Karpas-422 (cell line): ENCODE measurements around the gene EPHB1. TPM values are rescaled to one million over a fixed set of nuclear protein-coding genes. Genes with fewer than 3 reads are reported as not detected.

Experiments
- DNase-seq: peaks from one replicate; pipeline ENCODE4 v3.0.0-alpha.2; 2015
- H2AFZ ChIP-seq: fragments of 200-600 bp; sonication (generic); 2 replicates; pipeline ENCODE4 v1.6.1; 2014; ENCODE audit warnings: antibody characterized with exemption, low read length, mixed read lengths
- H3K27ac ChIP-seq: fragments of 200-600 bp; sonication (generic); 2 replicates; pipeline ENCODE4 v1.5.1; 2014; ENCODE audit warnings: mild to moderate bottlenecking, low read length, moderate library complexity
- H3K27me3 ChIP-seq: fragments of 200-600 bp; sonication (generic); 2 replicates; pipeline ENCODE4 v1.6.1; 2014; ENCODE audit warnings: low read length, mixed read lengths
- H3K36me3 ChIP-seq: fragments of 200-600 bp; sonication (generic); 2 replicates; pipeline ENCODE4 v1.6.1; 2014; ENCODE audit warnings: low read length, mixed read lengths; ENCODE audit not compliant: insufficient read depth
- H3K4me1 ChIP-seq: fragments of 200-600 bp; sonication (generic); 2 replicates; pipeline ENCODE4 v1.6.1; 2014; ENCODE audit warnings: mild to moderate bottlenecking, low read length, mixed read lengths
- H3K4me2 ChIP-seq: fragments of 200-600 bp; sonication (generic); 2 replicates; pipeline ENCODE4 v1.6.1; 2014; ENCODE audit warnings: low read length, low read depth, mild to moderate bottlenecking; ENCODE audit not compliant: poor library complexity, severe bottlenecking
- H3K4me3 ChIP-seq: fragments of 200-600 bp; sonication (generic); 2 replicates; pipeline ENCODE4 v1.5.1; 2014; ENCODE audit warnings: mild to moderate bottlenecking, antibody characterized with exemption, low read length, mixed read lengths
- H3K79me2 ChIP-seq: fragments of 200-600 bp; sonication (generic); 2 replicates; pipeline ENCODE4 v1.6.1; 2014; ENCODE audit warnings: mild to moderate bottlenecking, low read length, mixed read lengths
- H3K9ac ChIP-seq: fragments of 200-600 bp; sonication (generic); 2 replicates; pipeline ENCODE4 v1.6.0; 2014; ENCODE audit warnings: low read length
- H3K9me2 ChIP-seq: fragments of 200-600 bp; sonication (generic), shearing (Covaris generic); replicated peaks from 2 replicates; pipeline ENCODE4 v1.6.0; 2014; ENCODE audit warnings: mild to moderate bottlenecking, low read length, moderate library complexity; ENCODE audit not compliant: insufficient read depth
- H3K9me3 ChIP-seq: fragments of 300-700, 200-600 bp; sonication (generic); 2 replicates; pipeline ENCODE4 v1.6.1; 2014; ENCODE audit warnings: low read length, mixed read lengths
- H4K20me1 ChIP-seq: fragments of 200-600 bp; sonication (generic); 2 replicates; pipeline ENCODE4 v1.6.1; 2014; ENCODE audit warnings: mild to moderate bottlenecking, antibody characterized with exemption, low read length, low read depth; ENCODE audit not compliant: insufficient read depth
- total RNA-seq: library from RNA; depleted of rRNA; stranded (reverse); fragments of >200 nt; shearing (Covaris generic); gene quantifications from 2 replicates; pipeline ENCODE4 v1.2.3, GENCODE V29; 2014; ENCODE audit warnings: low replicate concordance

The EPHB1 gene
- total RNA-seq, 1 experiment from 2014 or later = 24.1 TPM

DNA sequence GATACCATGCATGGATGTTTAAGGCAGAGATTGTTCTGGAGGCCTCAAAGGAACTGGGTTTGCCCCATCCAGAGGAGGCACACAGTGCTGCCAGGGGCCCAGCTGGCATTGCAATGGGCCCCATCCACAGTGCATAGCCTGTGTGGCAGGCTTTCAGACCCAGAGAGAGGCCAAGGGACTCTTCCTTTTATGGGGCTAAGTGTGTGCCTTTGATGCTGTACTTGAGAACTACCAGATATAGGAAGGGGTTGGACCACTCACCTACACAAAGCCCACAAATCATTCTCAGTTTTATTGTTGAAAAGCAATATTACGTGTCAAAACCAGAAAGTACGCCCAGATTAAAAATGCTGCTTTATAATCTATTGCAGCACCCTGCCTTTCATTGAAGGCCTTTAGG, 134.9 kb downstream of the EPHB1 start:
- H3K4me1 ChIP-seq = peaks cover 3% of the 10 kb centered on the region
- no peaks in the 10 kb centered on the region for H3K9me2 ChIP-seq
- no peaks in the 10 kb centered on the region for H3K27me3 ChIP-seq
- DNase-seq = no peak
- no peak overlapping the region for H3K9ac ChIP-seq
- H3K27ac ChIP-seq = no peak overlapping the region
- no peak overlapping the region for H3K4me2 ChIP-seq
- H4K20me1 ChIP-seq = 0 out of 2 replicates have a peak, but pooled peaks cover 3% of the 10 kb centered on the region
- no peak overlapping the region for H3K4me3 ChIP-seq
- H3K79me2 ChIP-seq = no peaks in the 10 kb centered on the region
- peaks cover 7% of the 10 kb centered on the region; the same call in 1 of the 2 replicates for H3K36me3 ChIP-seq
- no peak overlapping the region for H2AFZ ChIP-seq
- H3K9me3 ChIP-seq = no peaks in the 10 kb centered on the region

DNA sequence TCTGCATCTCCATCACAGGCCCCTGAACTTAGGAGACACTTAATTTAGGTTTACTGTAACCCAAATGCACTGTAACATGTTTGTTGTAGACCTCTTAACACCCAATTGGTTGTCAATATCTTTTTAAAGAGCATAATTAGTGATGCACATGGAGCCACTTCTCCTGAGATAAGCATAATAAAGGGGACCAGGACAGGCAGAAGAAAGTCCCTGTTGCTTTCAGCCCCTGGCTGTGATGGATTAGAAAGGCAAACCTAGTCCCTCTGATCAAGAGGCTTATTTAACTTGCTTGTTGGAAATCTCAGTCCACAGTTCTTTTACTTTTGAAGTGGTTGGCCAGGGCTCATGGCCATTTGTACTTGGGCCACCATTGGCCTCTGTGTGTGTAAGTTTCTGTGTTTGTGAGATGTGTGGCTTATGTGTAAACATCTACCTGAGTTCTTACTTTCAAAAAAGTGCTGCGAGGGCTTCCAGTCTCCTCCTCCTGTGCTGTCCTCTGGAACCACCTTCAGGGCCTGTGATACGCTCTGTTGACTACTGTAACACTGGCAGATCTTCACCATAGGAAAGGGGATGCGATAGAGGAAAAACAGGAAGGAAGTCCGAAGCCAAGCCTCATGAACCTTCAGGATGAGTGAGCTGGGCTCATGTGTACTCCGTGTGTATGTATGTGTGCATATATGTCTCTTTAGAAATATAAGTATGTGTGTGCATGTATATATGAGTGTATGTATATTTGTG, 136.2 kb downstream of the EPHB1 start:
- DNase-seq = no peak

DNA sequence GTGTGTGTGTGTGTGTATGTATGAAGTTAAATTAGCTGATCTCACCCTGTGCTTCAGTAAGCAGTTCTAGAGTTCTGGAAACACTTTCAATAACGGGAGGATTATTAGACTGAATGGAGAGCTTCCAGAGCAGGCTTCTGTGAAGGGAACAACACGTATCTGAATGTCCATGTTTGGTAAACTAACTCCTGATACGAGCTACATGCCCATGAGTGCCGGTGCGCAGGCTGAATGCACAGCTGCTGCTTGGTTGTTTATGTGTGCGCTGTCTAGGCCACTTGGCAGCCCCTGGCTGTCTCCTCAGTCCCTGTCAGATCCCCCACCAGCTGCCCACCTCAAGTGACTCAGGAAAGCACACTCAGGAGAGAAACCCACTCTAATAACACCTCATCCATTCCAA, 137.0 kb downstream of the EPHB1 start:
- H3K9me3 ChIP-seq = no peaks in the 10 kb centered on the region
- H2AFZ ChIP-seq = no peak overlapping the region
- peaks cover 23% of the 10 kb centered on the region for H3K4me1 ChIP-seq
- no peaks in the 10 kb centered on the region for H3K9me2 ChIP-seq
- H3K36me3 ChIP-seq = no peaks in the 10 kb centered on the region; the same call in 1 of the 2 replicates
- H3K9ac ChIP-seq = no peak overlapping the region
- H4K20me1 ChIP-seq = 0 out of 2 replicates have a peak, but pooled peaks cover 5% of the 10 kb centered on the region
- no peak overlapping the region for H3K27ac ChIP-seq
- H3K4me3 ChIP-seq = no peak overlapping the region
- H3K27me3 ChIP-seq = no peaks in the 10 kb centered on the region
- no peak for DNase-seq
- no peak overlapping the region for H3K4me2 ChIP-seq
- no peaks in the 10 kb centered on the region for H3K79me2 ChIP-seq

More for the DNA sequence above, 136.2 kb downstream of the EPHB1 start:
- Histone ChIP-seq H3K27ac (no peak overlapping the region), H3K79me2 (no peaks in the 10 kb centered on the region), H3K9me2 (no peaks in the 10 kb centered on the region), H2AFZ (no peak overlapping the region), H3K4me1 (peaks cover 15% of the 10 kb centered on the region), H3K36me3 (peaks cover under 1% of the 10 kb centered on the region; the same call in 1 of the 2 replicates), H3K9me3 (no peaks in the 10 kb centered on the region), H3K4me3 (no peak overlapping the region), H3K9ac (no peak overlapping the region), H4K20me1 (0 out of 2 replicates have a peak, but pooled peaks cover 5% of the 10 kb centered on the region), H3K4me2 (no peak overlapping the region), H3K27me3 (no peaks in the 10 kb centered on the region)

DNA sequence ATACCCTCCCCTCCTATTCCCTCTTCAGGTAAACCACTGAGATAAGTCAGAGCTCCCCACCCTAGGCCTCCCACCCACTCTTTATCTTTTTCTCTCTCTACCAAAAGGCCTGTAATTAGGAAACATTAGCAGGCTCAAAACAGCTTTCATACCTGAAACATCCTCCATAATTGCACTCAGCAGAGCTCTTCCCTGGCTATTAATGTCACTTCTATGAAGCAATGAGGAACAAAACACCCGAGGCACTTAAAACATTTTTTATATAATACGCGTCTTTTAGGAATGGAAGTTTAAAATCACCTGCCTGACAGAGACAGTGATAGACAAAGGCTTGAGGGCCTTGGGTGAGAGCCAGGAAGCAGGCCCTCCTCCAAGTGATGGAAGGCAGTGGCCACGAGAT, 138.9 kb downstream of the EPHB1 start:
- Histone ChIP-seq H3K27me3 (no peaks in the 10 kb centered on the region), H2AFZ (no peak overlapping the region), H3K9me2 (no peaks in the 10 kb centered on the region), H3K79me2 (no peaks in the 10 kb centered on the region), H3K27ac (no peak overlapping the region), H3K9ac (no peak overlapping the region), H3K4me2 (no peak overlapping the region), H3K4me1 (peaks cover 43% of the 10 kb centered on the region), H4K20me1 (0 out of 2 replicates have a peak, but pooled peaks cover 5% of the 10 kb centered on the region), H3K9me3 (no peaks in the 10 kb centered on the region), H3K4me3 (no peak overlapping the region), H3K36me3 (no peaks in the 10 kb centered on the region)
- DNase-seq = no peak

DNA sequence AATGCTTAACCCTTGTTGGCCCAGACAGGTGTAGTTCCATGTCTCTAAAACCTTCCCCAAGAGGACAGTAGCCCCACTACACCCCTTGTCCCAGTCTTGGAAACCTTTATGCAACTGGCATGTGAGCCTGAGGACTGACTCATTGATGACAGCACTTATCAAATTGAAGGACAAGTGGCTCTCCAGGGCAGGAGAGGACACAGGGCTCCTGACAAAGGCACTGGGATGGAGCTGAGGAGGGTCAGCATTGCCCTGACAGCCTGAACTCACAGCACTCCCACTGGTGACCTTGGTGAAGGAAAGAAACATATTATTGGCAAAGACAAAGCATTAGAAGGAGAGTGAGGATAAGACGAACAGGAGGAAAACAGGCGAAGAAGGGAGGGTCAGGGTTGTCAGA, 139.9 kb downstream of the EPHB1 start:
- no peak for DNase-seq
- no peak overlapping the region for H2AFZ ChIP-seq
- H3K4me3 ChIP-seq = no peak overlapping the region
- H3K4me1 ChIP-seq = peaks cover 52% of the 10 kb centered on the region
- no peak overlapping the region for H3K27ac ChIP-seq
- 0 out of 2 replicates have a peak, but pooled peaks cover 5% of the 10 kb centered on the region for H4K20me1 ChIP-seq
- H3K27me3 ChIP-seq = no peaks in the 10 kb centered on the region
- no peaks in the 10 kb centered on the region for H3K36me3 ChIP-seq
- H3K79me2 ChIP-seq = no peaks in the 10 kb centered on the region
- H3K9me2 ChIP-seq = no peaks in the 10 kb centered on the region
- no peak overlapping the region for H3K9ac ChIP-seq
- H3K9me3 ChIP-seq = no peaks in the 10 kb centered on the region
- no peak overlapping the region for H3K4me2 ChIP-seq

DNA sequence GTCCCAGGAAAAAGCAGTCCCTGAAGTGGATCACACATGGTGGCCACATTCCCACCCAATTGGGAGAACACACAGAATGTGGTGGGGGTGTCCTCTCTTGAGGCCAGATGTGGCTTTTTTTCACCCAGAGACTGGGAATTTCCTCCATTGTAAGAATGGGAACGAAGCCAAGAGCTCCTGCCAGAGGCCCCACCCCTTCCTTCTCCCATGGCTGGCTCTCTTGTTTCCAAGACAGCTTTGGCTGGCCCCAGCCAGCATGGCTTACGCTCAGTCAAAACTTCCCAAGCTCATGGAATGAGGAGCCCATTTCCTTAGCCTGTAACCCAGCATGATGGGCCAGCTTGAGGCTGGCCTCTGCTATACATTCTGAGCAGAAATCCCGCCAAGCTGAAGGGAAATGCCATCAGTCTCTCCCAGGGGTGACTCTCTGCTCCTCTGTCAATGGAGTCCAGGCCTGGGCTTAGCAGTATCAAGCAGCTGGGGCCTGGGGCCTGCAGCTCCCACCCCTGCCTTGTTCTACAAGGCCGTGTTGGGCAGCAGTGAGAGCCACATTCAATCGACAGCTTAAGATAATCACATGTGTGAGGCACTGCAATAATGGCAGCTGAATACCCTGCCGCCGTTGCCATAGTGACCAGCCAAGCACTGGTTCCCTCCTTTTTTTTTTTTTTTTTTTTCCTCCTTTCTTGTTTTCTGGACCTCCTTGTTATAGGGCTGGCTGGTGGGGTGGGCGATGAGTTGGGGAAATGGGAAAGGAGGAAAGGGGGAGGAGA, 142.4 kb downstream of the EPHB1 start:
- Histone ChIP-seq H3K4me3 (no peak overlapping the region), H4K20me1 (0 out of 2 replicates have a peak, but pooled peaks cover 5% of the 10 kb centered on the region), H3K4me2 (no peak overlapping the region), H3K9ac (no peak overlapping the region), H3K9me2 (no peaks in the 10 kb centered on the region), H3K27me3 (no peaks in the 10 kb centered on the region), H2AFZ (no peak overlapping the region), H3K79me2 (no peaks in the 10 kb centered on the region), H3K4me1 (peaks cover 74% of the 10 kb centered on the region), H3K36me3 (no peaks in the 10 kb centered on the region), H3K27ac (no peak overlapping the region), H3K9me3 (no peaks in the 10 kb centered on the region)
- DNase-seq = no peak

DNA sequence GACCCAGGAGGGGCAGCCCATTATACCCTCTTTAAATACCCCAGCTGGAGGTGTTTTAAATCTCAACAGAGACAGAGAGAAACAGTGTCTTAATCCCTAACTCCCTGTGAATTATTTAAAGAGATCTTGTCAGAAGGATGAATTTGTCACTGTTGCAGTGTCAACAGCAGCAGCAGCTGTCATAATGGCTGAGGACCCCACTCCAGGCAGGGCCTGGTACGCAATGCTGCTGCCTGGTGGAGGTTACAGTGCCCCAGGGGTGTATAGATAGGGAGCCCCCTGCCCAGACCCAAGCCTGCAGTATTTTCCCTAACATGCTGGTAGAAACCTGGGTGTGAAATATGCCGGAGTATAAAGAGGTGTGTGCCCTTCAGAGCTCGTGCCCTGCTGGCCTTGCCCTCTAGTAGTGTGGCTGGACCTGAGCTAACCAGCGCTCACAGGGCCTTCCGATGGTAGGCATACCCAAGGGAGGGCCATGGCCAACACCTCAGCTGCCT, 143.0 kb downstream of the EPHB1 start:
- no peak overlapping the region for H2AFZ ChIP-seq
- H3K9me2 ChIP-seq = no peaks in the 10 kb centered on the region
- H3K36me3 ChIP-seq = no peaks in the 10 kb centered on the region
- H3K79me2 ChIP-seq = no peaks in the 10 kb centered on the region
- peaks cover 74% of the 10 kb centered on the region for H3K4me1 ChIP-seq
- no peak overlapping the region for H3K4me3 ChIP-seq
- no peak overlapping the region for H3K27ac ChIP-seq
- H3K4me2 ChIP-seq = no peak overlapping the region
- H3K9ac ChIP-seq = no peak overlapping the region
- DNase-seq = no peak
- 0 out of 2 replicates have a peak, but pooled peaks cover 5% of the 10 kb centered on the region for H4K20me1 ChIP-seq
- H3K27me3 ChIP-seq = no peaks in the 10 kb centered on the region
- H3K9me3 ChIP-seq = no peaks in the 10 kb centered on the region

DNA sequence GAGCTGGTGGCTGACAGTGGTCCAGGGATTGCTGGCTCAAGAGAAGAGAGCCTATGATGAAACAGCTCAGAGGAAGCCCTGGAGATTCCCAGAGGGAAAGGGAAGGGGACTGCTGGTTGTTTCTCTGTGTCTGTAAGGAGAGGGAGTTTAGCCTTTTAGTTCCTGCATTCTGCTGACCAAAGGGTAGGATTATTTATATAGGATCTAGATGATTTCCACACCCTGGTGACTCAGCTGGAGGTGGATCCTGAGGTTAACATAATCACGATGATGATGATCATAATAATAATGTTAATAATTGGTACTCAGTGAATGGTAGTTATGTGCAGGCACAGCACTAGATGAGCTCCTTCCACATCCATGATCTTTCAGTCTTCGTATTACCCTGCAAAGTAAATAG, 144.9 kb downstream of the EPHB1 start:
- H3K9me3 ChIP-seq = no peaks in the 10 kb centered on the region
- no peaks in the 10 kb centered on the region for H3K27me3 ChIP-seq
- no peak overlapping the region for H2AFZ ChIP-seq
- H3K9ac ChIP-seq = no peak overlapping the region
- no peak overlapping the region for H3K4me2 ChIP-seq
- no peaks in the 10 kb centered on the region for H3K79me2 ChIP-seq
- H4K20me1 ChIP-seq = 0 out of 2 replicates have a peak, but pooled peaks cover 1% of the 10 kb centered on the region
- no peak for DNase-seq
- H3K27ac ChIP-seq = no peak overlapping the region
- no peaks in the 10 kb centered on the region for H3K9me2 ChIP-seq
- H3K4me1 ChIP-seq = peaks cover 71% of the 10 kb centered on the region
- H3K36me3 ChIP-seq = no peaks in the 10 kb centered on the region; the same call in 1 of the 2 replicates
- H3K4me3 ChIP-seq = no peak overlapping the region
